NAMALWA (cell line): ENCODE results near the gene RPLP2.

Experiments
- DNase-seq: peaks from one replicate; pipeline ENCODE4 v3.0.0-alpha.2; 2015; ENCODE audit warnings: low spot score

RPLP2 gene

DNA sequence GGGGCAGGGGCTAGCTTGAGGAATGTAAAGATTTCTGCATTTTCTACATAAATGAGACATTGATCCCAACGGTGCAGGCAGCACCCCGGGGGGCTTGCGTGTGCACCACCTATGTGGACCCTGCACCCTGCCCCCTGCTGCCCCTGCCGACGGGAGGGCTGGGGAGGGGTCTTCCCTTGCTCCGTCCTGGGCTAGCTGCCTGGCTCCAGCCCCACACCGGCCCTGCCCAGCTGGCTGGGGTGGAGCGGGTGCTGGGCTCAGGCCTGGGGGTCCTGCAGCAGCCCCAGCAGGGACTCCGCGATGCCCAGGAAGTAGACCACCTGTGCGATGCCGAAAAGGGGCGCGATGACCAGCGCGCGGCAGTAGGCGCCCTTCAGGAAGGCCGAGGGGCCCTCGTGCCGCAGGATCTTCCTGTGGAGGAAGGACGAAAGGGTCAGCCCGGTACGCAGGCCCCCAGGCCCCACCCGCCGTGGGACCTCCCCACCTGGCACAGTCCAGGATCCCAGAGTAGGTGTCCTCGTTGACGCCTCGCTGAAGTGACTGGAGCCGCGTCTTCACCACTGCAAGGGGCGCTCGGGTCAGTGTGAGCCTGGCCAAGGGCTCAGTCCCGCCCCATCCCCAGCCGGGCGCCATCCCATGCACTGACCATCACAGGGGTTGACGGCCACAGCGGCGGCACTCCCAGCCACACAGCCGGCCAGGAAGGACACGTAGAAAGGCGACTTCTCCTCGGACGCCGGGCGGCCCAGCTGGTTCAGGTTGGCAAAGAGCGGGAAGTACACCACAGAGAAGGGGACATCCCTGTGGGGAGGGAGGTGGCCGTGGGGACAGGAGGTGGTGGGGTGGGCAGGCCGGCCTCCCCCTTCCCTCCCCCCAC, 17.9 kb upstream of the RPLP2 start:
- no peak for DNase-seq

DNA sequence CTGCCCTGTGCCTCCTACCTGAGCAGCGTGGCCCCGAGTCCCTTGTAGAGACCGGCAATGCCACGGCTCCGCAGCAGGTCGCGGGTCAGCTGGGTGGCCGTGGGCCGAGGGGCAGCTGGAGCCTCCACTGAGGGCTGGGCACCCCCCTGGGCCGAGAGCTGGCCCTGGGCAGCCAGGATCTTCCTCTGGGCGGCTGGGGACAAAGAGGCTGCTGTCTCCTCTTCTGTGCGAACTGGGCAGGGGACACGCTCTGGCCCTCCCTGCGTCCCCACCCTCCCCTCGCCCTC, 17.3 kb upstream of the RPLP2 start:
- DNase-seq = no peak

DNA sequence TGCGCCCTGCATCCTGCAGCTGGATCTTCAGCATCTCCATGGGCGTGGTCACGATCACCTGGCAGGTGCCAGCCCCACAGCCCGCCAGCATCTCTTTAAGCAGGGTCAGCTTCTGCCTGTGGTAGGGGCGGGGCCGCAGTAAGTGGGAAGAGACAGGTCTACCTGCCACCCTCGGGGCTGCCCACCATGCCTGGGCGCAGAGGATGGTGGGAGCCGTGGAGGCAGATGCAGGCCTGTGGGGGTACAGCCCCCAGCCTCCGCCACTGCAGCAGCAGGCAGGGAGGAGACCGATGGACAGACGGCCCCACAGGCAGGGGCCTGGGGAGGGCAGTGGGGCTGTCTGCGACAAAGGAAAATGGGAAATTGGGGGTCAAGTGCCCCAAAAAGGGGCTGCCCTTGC, 16.9 kb upstream of the RPLP2 start:
- no peak for DNase-seq

DNA sequence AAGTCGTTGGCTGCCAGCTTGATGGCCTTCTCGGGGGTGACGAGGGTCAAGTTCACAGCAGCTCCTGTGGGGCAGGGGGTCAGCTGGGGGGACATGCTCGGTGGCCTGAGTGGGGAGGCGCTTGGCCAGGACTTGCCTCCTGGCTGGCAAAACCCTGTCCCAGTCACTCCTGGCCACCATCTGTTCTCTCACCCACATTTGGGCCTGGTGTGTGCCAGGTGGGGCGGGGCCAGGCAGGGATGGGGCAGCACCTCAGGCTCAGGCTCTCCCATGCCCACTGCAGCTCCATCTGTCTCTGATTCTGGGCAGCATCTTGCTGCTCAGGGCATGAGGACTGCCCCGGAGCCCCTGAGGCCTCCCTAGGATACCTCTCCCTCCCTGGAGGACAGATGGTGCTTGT, 16.2 kb upstream of the RPLP2 start:
- DNase-seq = no peak

DNA sequence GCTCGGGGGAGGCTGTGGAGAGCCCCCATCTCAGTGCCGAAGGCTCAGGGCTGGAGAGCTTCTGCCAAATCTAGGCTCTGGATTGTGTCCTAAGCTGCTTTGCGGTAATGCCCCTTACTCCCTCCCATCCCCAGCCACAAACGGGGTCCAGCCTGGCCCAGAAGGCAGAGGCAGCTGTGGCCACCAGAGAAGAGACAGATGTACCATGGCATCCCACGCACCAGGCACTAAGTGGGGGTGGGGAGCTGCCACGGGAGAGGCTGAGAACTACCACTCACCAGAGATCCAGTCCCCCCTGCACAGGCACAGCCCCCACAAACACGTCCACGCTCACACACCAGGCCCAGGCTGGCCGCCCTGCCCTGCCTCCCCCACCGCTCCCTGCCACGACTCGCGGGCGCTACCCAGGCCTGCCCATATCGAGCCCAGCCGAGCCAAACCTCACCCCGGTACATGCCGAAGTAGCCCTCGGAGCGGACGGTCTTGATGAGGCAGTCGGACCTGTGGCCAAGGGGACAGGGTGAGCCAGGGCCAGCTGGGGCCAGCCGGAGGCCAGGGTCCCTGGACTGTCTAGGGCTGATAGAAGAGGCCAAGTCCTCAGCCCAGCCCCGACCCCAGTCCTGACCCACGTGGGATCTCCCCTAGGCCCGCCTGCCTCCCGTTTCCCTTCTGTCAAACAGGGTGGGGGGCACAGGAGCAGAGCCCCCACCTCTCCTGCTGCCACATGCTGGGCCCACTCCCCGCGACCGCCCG, 15.6 kb upstream of the RPLP2 start:
- no peak for DNase-seq

DNA sequence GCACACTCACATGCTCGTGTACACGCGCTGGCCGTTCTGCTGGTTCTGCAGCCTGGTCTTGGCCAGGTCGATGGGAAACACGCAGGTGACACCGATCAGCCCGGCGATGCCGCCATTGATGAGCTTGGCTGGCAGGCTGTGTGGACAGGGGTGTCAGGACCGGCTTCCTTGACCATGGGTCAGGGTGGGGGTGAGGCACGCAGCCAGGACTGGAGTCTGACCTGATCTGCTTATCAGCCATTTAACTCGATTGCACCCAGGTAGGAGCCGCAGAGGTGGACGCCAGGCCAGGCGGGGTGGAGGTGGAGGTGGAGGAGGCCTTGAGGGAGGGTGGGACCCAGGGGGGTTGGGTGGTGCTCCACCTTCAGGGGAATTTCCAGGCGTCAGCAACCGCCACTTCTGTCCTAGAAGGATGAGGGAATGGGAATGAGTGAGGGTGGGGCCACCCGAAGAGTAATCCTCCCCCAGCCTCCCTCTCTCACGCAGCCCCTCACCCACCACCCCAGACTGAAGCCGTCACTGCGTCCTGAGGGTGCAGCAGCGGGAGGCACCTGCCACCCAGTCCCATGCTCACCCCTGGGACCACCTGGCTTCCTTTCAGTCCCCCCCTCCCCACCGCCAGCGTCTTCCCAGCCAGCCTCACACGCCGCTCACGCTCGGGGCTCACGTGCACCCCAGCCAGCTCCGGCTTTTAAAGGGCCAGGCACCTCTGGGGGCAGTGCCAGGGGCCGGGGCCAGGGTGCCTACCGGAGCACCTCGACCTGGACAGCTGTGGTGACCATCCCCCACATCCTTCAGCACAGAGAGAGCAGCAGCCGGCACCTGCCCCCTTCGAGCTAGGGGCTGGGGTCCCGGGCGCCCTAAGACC, 14.8 kb upstream of the RPLP2 start:
- DNase-seq = peak; percentile 42

DNA sequence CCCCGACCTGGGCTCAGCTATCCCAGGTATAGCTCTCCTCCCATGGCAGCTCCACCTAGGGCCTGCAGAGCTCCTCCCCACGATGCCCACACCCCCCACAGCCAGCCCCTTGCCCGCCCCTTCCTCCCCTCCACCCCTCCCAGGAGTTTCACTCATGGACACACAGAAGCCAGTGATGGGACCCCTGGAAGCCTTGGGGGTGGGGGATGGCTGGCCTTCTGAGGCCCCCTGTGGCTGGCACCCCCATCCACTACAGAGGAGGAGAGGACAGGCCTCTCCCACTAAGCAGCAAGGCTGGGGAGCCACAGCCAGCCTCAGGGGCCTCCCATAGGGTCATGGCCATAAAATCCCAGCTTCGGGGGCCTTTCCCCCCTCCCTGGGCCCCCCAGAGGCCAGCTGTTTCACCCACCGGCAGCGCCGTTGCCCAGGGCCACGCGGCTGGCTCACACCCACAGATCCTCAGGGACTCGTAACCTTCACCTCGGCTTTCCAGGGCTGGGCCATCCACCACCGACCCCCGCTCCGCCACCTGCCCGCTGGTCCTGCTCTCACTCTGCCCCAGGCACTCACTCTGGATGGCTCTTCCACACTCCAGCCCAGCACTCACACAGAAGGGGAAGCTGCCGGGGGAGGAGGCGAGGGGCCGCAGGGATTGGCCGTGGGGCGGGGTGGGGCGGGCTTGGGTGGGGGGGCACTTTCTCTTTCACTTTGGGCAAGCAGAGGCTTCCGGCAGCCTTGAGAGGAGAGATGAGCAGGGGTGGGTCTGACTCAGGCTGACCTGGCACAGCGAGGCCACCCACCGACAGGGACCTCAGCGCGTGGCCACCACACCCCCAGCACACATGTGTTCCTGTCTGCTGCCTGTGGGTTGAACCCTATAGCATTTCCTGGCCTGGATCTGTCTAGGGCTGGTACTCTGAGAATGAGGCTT, 13.9 kb upstream of the RPLP2 start:
- peak; percentile 86 for DNase-seq

DNA sequence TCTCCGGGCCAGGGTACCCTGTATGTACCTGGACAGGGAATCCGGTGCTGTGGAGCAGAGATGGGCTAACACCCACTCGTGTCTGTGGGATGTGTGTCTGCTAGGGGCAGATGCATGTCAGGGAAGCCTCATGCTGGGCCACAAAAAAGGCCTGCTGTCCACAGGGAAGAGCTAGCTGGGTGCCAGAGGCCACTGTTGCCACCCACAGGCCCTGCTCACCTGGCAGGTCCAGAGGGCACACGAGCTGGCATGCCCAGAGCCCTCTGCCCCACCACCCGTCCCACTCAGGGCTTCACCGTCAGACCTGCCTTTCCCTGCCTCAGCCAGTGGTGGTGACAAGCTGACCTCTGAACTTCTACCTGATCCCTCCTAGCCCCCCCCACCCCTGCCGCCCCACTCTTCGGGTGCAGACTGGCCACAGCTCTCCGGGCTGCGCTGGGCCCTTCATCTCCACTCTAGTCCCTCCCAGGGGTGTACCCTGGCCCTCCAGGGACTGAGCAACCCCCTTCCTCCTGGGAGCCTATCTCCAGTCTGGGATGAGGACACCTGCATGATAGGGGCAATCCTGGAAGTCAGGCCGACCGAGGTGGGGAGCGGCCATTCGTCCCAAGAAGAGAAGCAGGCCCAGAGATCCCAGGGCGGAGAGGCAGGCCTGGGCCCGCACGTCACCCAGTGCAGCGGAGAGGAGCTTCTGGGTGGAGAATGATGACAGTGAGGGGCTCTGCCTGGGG, 13.0 kb upstream of the RPLP2 start:
- no peak for DNase-seq

DNA sequence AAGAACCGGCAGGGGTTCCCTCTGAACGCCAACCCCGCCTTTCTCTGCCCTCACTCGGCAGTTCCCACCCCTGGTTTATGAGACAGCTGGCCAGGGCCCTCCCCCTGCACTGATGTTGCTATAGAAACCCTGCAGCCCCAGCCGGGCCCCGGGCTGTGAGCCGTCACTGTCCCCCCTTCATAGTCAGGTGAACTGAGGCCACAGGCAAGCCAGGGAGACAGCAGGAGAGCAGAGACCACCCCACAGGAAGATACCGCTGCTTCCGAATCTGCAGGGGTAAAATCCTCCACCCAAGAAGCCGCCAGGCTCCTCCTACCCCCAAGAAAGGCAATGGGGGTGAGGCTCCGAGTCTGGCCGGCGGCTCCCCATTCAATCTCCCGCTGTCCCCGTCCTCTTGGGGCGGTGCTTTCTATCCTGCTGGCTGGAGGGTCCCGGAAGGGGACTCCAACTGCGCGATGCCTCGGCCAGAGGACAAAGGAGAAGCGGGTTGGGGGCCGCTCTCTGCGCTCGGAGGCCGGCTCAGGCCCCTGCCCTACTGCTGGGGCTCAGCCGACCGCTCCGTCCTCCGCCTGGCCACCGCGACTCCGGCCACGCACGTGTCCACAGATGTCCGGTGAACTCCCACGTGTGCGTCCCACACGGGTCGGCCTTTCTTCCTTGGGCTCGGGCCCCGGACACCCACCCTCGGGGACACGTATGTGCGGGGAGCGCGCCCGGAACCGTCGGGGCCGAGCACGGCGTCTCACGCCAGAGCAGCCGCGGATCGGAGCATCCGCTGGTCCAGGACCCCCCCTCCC, 12.3 kb upstream of the RPLP2 start:
- DNase-seq = peak; percentile 94

DNA sequence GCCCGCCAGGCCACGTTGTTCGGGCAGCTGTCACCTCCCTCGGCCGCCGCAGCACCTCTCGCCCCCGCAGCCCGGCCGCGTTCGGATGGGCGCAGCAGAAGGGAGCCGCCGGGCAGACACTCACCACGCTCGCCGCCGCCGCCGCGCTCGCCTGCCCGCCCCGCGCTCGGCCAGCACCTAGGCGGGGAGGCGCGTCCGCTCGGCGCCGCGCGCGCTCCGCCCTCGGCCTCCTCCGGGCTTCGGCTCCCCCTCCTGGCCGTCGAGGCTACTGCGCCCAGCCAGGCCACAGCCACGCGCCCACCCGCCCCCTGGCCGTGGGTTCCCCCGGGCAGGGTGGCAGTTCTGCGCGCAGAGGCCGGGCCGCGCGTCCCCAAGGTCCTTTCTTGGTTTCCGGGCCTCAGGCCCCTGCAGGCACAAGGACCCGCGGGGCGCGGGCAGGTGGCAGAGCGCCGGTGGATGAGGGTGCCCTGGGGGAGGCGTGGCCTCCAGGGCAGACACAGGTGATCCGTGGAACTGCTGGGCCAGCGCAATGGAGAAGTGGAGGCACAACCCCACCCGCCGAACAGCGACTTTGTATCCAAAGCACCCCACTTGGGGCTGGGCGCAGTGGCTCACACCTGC, 11.6 kb upstream of the RPLP2 start, which contains the start of gene SLC25A22:
TSS of gene SLC25A22 (minus strand) at position 189 of the 621 bp plus-strand sequence. CDS start 3,275 bp downstream, outside the sequence.
- peak; percentile 89 for DNase-seq

DNA sequence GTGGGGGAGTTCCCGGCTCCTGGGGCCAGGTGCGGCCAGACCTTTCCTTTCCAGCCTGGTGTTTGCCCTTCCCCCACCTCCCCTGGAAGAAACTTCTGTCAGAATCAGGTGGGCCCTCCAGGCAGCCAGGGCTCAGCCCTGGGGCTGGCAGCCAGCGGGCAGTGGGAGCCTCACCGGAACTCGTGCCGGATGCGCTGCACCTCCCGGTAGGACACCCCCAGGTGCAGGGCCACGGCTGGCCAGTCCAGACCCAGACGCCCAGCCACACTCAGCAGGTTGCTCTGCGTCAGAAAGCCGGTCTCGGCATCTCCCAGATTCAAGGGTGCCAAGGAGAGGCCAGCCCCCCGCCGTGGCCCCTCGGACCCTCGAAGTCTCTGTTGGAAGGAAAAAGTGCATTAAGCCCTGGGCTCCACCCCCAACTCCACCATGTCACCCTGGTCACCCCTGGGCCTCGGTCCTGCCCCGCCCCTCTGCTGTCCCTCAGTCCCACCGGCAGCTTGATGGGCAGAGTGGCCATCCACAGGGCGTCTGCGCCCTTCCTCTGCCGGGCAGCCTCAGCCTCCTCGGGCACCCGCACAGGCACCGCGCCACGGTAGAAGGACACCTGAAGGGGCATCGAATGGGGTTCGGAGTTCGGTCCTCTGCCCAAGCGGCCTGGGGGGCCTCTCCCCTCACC, 10.0 kb upstream of the RPLP2 start:
- DNase-seq = no peak

DNA sequence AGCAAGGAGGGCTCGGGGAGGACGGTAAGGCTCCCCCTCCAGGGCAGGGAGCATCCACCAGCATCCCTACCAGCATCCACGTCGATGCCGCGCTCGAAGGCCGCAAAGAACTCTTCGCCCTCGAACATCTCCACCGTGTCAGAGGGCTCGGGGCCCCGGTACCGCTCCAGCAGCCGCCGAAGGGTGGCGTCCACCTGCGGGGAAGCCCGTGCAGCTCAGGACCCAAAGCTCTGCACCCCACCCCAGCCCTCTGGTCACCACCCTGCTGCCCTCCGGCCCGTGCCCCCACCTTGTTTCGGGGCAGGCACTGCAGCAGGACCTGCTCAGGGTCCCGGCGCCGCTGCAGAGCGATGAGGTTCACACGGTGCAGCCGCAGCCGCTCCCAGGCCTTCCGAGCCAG, 9.3 kb upstream of the RPLP2 start:
- DNase-seq = no peak

DNA sequence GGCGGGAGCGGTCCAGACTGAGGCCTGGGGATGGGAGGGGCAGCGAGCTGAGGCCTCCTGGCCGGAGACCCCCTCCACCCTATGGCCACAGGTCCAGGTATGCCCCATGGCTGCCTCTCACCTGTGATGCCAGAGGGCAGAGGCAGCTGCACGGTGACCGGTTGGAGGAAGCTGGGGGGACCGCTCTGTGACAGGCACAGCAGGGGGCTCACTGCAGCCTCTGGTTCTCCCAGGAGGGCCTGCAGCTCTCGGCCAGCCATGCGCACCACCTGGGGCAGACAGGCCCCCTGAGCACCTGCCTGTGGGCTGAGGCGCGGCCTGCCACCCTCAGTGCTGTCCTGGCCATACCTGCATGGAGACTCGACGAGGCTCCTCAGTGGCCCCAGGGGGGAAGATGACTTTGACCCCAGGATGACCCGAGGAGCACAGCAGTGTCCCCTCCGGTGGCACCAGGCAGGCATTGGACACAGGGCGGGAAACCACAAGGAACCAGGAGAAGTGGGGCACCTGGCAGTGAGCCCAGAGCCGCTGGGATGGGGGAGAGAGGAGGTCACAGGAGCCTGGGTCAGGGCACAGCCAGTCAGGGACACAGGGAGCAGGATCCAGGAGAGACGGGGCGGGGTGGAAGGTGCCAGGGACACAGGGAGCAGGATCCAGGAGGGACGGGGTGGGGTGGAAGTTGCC, 8.5 kb upstream of the RPLP2 start:
- no peak for DNase-seq

DNA sequence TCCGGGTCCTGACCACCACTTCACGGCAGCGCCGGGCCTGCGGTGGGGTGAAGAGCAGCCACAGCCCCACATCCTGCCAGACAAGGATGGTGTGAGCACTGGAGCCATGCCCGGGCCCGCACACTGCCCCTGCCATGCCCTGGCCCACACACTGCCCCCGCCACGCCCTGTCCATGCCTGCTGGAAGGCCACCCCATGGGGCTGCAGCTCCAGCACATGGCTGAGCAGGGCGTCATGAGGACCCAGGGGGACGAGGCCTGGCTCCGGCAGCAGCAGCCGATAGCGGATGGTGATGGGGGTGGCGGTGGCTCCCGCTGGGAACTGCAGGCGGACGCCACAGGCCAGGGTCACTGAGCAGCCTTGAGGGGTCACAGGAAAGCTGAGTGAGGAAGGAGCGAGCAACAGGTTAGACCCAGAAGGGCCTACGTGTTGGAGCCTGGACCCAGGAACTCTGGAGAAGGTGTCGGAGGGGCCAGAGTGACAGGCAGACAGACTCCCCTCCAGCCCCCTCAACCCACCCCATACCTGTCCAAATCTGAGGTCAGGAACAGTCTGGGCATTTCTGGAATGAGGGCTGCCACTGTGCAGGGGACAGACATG, 7.6 kb upstream of the RPLP2 start:
- no peak for DNase-seq

DNA sequence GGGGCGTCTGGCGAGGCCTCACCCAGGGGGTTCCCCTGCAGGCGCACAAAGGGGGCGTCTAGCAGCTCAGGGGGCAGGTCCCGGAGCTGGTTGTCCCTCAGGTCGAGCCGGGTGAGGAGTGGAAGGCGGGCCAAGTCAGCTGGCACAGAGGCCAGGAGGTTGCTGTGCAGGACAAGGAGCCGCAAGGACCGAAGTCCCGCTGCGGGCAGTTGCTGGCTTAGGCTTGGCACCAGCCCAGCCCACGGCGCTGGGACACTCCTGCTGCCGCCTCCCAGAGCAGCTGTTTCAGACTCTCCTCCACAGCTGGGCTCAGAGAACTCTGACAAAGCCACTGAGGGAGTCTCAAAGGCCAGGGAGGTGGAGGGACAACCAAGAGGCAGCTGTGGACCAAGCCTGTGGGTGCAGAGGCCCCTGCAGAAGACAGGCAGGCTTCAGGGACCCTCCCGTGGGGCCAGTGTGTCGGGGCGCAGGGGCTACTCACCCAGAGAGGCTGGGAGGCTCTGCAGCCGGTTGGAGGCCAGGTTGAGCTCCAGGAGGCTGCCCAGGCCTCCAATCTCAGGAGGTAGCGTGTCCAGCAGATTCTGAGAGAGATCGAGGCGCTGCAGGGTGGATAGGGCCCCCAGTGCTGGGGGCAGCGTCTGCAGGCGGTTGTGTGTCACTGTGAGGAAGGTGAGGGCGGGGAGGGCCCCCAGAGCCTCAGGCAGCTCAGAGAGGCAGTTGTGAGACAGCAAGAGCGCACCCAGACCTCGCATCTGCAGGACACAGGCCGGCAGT, 6.9 kb upstream of the RPLP2 start:
- no peak for DNase-seq

DNA sequence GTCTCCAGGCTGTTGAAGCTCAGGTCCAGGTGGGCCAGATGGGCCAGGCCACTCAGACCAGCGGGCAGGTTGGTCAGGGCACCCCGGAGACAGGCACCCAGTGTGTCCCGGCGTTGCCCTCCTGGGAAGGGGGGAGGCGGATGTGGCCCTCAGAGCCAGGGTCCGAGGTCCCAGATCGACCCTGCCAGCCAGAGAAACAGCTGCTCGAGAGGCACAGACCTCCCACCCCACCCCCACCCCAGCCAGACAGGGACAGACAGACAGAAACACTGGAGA, 6.4 kb upstream of the RPLP2 start:
- no peak for DNase-seq
